Measurements from ENCODE around the gene ERCC6. TPM values are rescaled to one million over a fixed set of nuclear protein-coding genes. Genes with fewer than 3 reads are reported as not detected.
A peak's percentile ranks its signal among the peaks of the same experiment; 100 is the strongest.

ERCC6 gene
- total and polyA plus RNA-seq, 2 donors (not counting 1 experiment from before 2014, with no cell fraction given) = 8.1 to 59.8 TPM

- ChIA-PET POLR2A (interaction anchor here (2.3 kb wide), 1 partner anchor 29 kb away, joined by 7 read pairs; the partner anchor contains the start of gene ERCC6), CTCF (interaction anchor here (0.7 to 1.1 kb wide), 2 partner anchors 25 kb away, joined by 3 to 4 read pairs; no protein-coding TSS in a partner anchor)
- H3K9ac ChIP-seq (ENCODE audit: low read length) = no peak overlapping the region
- H4K20me1 ChIP-seq (ENCODE audit: control insufficient read depth, insufficient read depth, low read length, poor library complexity, severe bottlenecking) = no peaks in the 10 kb centered on the region
- H2AFZ ChIP-seq (ENCODE audit: insufficient read depth, low read depth, low read length, poor library complexity, severe bottlenecking) = no peak overlapping the region
- no peak for TF ChIP-seq CTCF (IDR thresholded peaks at IDR 0.05)
- no peak for TF ChIP-seq EZH2 (IDR thresholded peaks at IDR 0.05; ENCODE audit: borderline replicate concordance, insufficient read depth, low read depth, low read length, poor library complexity, severe bottlenecking)
- peaks cover 0 to 8% of the 10 kb centered on the region in 2 donors for H3K4me1 ChIP-seq (ENCODE audit: control insufficient read depth in 2 of 2, insufficient read depth in 2 of 2, low read length in 2 of 2)
- H3K27me3 ChIP-seq (replicated peaks in 1 of 4; ENCODE audit: control extremely low read depth in 1 of 4, control insufficient read depth in 3 of 4, insufficient read depth in 4 of 4, low read length in 3 of 4) = peaks cover 0 to 9% (median 2%) of the 10 kb centered on the region in 4 experiments
- H3K4me3 ChIP-seq (ENCODE audit: control extremely low read depth in 1 of 5, extremely low read depth in 1 of 5, insufficient read depth in 1 of 5, low read depth in 2 of 5, low read length in 4 of 5) = no peak overlapping the region
- Mint-ChIP-seq H3K27me3 (peaks cover 32% of the 10 kb centered on the region), H3K9me3 (ENCODE audit: insufficient read depth) (peaks cover 8% of the 10 kb centered on the region), H3K27ac (peak overlapping the region; percentile 22), H3K4me1 (peaks cover 21% of the 10 kb centered on the region), H3K4me3 (peak overlapping the region; percentile 4)
- ATAC-seq (ENCODE audit: low read depth) (peak; percentile 48), DNase-seq (no peak)
- no peak overlapping the region for H3K27ac ChIP-seq (ENCODE audit: low read length in 2 of 2)
- no CpG with 5 or more reads among the region's 1 CpG for WGBS (ENCODE audit: insufficient coverage)
- peaks cover 0 to 3% (median 1%) of the 10 kb centered on the region in 3 donors for H3K9me3 ChIP-seq (ENCODE audit: control extremely low read depth in 1 of 3, control insufficient read depth in 2 of 3, insufficient read depth in 1 of 3, low read length in 2 of 3)
- H3K79me2 ChIP-seq (ENCODE audit: control insufficient read depth, insufficient read depth, low read length) = no peaks in the 10 kb centered on the region
- no peak overlapping the region for H3K4me2 ChIP-seq (replicated peaks; ENCODE audit: low read depth, low read length, poor library complexity, severe bottlenecking)
- no peaks in the 10 kb centered on the region for H3K36me3 ChIP-seq (replicated peaks in 1 of 2; ENCODE audit: control extremely low read depth in 1 of 2, control insufficient read depth in 1 of 2, extremely low read depth in 1 of 2, insufficient read depth in 2 of 2, low read length in 1 of 2)
- intact Hi-C loops (cut with micrococcal nuclease) = no loop called here
These were observed 28.9 kb upstream of the ERCC6 start for GRCh38 chr10:49567810-49568209.

GRCh38 chr10:49564461-49565009 lies 25.6 kb upstream of the ERCC6 start:
- ChIA-PET CTCF (no interaction called here), POLR2A (interaction anchor here (0.9 kb wide), 1 partner anchor 29 kb away, joined by 3 read pairs; no protein-coding TSS in a partner anchor)
- peaks cover 0 to 21% (median 7%) of the 10 kb centered on the region in 4 experiments for H3K27me3 ChIP-seq (replicated peaks in 1 of 4; ENCODE audit: control extremely low read depth in 1 of 4, control insufficient read depth in 3 of 4, insufficient read depth in 4 of 4, low read length in 3 of 4)
- peaks cover 0 to 3% (median 1%) of the 10 kb centered on the region in 3 donors for H3K9me3 ChIP-seq (ENCODE audit: control extremely low read depth in 1 of 3, control insufficient read depth in 2 of 3, insufficient read depth in 1 of 3, low read length in 2 of 3)
- H3K27ac ChIP-seq (ENCODE audit: low read length in 2 of 2) = no peak overlapping the region
- Mint-ChIP-seq H3K27me3 (peaks cover 43% of the 10 kb centered on the region), H3K4me3 (no peak overlapping the region), H3K27ac (no peak overlapping the region), H3K9me3 (ENCODE audit: insufficient read depth) (peaks cover 8% of the 10 kb centered on the region), H3K4me1 (peaks cover 21% of the 10 kb centered on the region)
- ATAC-seq (ENCODE audit: low read depth) = no peak
- H3K4me3 ChIP-seq (ENCODE audit: control extremely low read depth in 1 of 5, extremely low read depth in 1 of 5, insufficient read depth in 1 of 5, low read depth in 2 of 5, low read length in 4 of 5) = no peak overlapping the region
- WGBS (ENCODE audit: insufficient coverage) = 89% methylated on average over 3 of the region's 4 CpGs
- H3K9ac ChIP-seq (ENCODE audit: low read length) = no peak overlapping the region
- H3K36me3 ChIP-seq (replicated peaks in 1 of 2; ENCODE audit: control extremely low read depth in 1 of 2, control insufficient read depth in 1 of 2, extremely low read depth in 1 of 2, insufficient read depth in 2 of 2, low read length in 1 of 2) = no peaks in the 10 kb centered on the region
- TF ChIP-seq EZH2 (IDR thresholded peaks at IDR 0.05; ENCODE audit: borderline replicate concordance, insufficient read depth, low read depth, low read length, poor library complexity, severe bottlenecking) = no peak
- TF ChIP-seq CTCF (IDR thresholded peaks at IDR 0.05) = no peak
- H3K79me2 ChIP-seq (ENCODE audit: control insufficient read depth, insufficient read depth, low read length) = no peaks in the 10 kb centered on the region
- peaks cover 0 to 8% of the 10 kb centered on the region in 2 donors for H3K4me1 ChIP-seq (ENCODE audit: control insufficient read depth in 2 of 2, insufficient read depth in 2 of 2, low read length in 2 of 2)
- no peaks in the 10 kb centered on the region for H4K20me1 ChIP-seq (ENCODE audit: control insufficient read depth, insufficient read depth, low read length, poor library complexity, severe bottlenecking)
- DNase-seq = no peak
- H2AFZ ChIP-seq (ENCODE audit: insufficient read depth, low read depth, low read length, poor library complexity, severe bottlenecking) = no peak overlapping the region
- intact Hi-C loops (cut with micrococcal nuclease) = no loop called here
- H3K4me2 ChIP-seq (replicated peaks; ENCODE audit: low read depth, low read length, poor library complexity, severe bottlenecking) = no peak overlapping the region
